ENCODE measurements around the gene PARP9. TPM values are rescaled to one million over a fixed set of nuclear protein-coding genes. Genes with fewer than 3 reads are reported as not detected.
A peak's percentile ranks its signal among the peaks of the same experiment; 100 is the strongest.
"Not testable (repeated sequence)": the region's sequence is repeated elsewhere in the genome, so short reads cannot be mapped to it uniquely, and the experiment has no call there.

PARP9 gene
- total and polyA plus RNA-seq, 7 donors: 6.5 to 18.9 (median 10.8) TPM

DNA sequence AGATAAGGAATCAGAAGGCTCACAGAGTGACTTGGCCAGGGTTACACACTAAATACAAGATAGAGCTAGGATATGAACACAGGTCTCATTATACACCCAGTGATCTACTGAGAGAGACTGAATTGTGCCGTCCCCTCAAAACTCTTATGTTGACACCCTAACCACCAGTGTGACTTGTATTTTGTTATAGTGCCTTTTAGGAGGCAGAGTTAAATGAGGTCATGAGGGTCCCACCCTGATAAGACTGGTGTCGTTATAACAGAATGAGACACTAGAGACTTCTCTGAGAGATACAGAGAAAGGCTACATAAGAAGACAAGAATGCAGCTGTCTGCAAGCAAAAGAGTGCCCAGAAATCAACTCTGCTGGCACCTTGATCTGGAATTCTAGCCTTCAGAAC lies 62.0 kb downstream of the PARP9 start:
- Histone ChIP-seq H3K4me1 (peaks cover 87% of the 10 kb centered on the region), H3K27me3 (ENCODE audit: insufficient read depth in 3 of 3, low read length in 2 of 3) (no peaks in the 10 kb centered on the region), H3K36me3 (ENCODE audit: insufficient read depth in 1 of 2, low read depth in 1 of 2) (no peaks in the 10 kb centered on the region), H3K27ac (peak overlapping the region; percentile 18), H3K9me3 (no peaks in the 10 kb centered on the region), H3K4me3 (no peak overlapping the region)
- TF ChIP-seq, protein P1, sequence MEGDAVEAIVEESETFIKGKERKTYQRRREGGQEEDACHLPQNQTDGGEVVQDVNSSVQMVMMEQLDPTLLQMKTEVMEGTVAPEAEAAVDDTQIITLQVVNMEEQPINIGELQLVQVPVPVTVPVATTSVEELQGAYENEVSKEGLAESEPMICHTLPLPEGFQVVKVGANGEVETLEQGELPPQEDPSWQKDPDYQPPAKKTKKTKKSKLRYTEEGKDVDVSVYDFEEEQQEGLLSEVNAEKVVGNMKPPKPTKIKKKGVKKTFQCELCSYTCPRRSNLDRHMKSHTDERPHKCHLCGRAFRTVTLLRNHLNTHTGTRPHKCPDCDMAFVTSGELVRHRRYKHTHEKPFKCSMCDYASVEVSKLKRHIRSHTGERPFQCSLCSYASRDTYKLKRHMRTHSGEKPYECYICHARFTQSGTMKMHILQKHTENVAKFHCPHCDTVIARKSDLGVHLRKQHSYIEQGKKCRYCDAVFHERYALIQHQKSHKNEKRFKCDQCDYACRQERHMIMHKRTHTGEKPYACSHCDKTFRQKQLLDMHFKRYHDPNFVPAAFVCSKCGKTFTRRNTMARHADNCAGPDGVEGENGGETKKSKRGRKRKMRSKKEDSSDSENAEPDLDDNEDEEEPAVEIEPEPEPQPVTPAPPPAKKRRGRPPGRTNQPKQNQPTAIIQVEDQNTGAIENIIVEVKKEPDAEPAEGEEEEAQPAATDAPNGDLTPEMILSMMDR (IDR thresholded peaks at IDR 0.05): no peak
- intact Hi-C loops (cut with DNase I): no loop called here
- 28 to 54% (median 30%) methylated on average over 2 of the region's 2 CpGs for WGBS, 3 donors
- DNase-seq (no peak), ATAC-seq (no peak)

DNA sequence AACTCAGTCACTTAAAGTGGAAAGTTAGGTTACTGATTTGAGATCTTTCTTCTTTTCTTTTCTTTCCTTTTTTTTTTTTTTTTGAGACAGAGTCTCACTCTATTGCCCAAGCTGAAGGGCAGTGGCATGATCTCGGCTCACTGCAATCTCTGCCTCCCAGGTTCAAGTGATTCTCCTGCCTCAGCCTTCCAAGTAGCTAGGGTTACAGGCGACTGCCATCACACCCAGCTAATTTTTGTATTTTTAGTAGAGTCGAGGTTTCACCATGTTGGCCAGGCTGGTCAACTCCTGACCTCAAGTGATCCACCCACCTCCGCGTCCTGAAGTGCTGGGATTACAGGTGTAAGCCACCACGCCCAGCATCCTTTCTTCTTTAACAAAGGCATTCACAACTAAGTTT lies 63.1 kb downstream of the PARP9 start:
- DNase-seq: peak in 1 of 2 donors; percentile 53
- H3K36me3 ChIP-seq (ENCODE audit: insufficient read depth in 1 of 2, low read depth in 1 of 2); H3K4me3 ChIP-seq; H3K27me3 ChIP-seq (ENCODE audit: insufficient read depth in 3 of 3, low read length in 2 of 3); intact Hi-C loops (cut with DNase I); H3K9me3 ChIP-seq: not testable (repeated sequence)
- peaks cover 83% of the 10 kb centered on the region for H3K4me1 ChIP-seq
- ATAC-seq: peak; percentile 58 to 75 (median 62)
- H3K27ac ChIP-seq: peak overlapping the region; percentile 18
- 33 to 75% (median 38%) methylated on average over 6 of the region's 6 CpGs for WGBS, 3 donors

DNA sequence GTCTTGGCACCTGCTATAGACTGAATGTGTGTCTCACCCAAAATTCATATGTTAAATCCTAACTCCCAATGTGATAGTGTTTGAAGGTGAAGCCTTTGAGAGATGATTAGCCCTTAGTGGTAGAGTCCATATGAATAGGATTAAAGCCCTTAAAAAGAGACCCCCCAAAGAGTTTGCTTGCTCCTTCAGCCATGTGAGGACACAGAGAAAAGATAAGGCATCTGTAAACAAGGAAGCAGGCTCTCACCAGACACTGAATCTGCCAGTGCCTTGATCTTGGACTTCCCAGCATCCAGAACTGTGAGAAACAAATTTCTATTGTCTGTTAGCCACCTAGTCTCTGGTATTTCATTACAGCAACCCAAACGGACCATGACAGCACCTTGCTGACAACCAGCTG lies 65.9 kb downstream of the PARP9 start:
- peaks cover 66% of the 10 kb centered on the region for H3K4me1 ChIP-seq

DNA sequence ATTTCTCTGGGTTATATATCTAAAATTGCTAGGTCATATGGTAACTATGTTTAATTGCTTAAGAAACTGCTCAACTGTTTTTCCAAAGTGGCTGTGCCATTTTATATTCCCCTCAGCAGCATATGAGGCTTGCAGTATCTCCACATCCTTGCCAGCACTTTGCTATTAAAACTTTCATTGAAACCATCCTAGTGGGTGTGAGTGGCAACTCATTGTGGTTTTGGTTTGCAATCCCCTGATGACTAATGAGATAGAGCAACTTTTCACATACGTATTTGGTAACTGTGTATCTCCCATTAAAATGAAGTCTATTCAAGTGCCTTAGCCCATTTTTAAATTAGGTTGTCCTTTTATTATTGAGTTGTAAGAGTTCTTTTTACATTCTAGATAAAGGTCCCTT lies 66.7 kb downstream of the PARP9 start:
- Histone ChIP-seq H3K4me3 (no peak overlapping the region), H3K27me3 (ENCODE audit: insufficient read depth in 3 of 3, low read length in 2 of 3) (no peaks in the 10 kb centered on the region), H3K4me1 (peaks cover 59% of the 10 kb centered on the region), H3K27ac (peak overlapping the region; percentile 71), H3K36me3 (ENCODE audit: insufficient read depth in 1 of 2, low read depth in 1 of 2) (peaks cover 0 to 42% of the 10 kb centered on the region in 2 donors), H3K9me3 (no peaks in the 10 kb centered on the region)
- ATAC-seq (peak; percentile 88 to 92 (median 90)), DNase-seq (no peak)
- TF ChIP-seq, protein P1 (IDR thresholded peaks at IDR 0.05): no peak
- 41 to 53% (median 46%) methylated on average over 1 of the region's 1 CpG for WGBS, 3 donors
- intact Hi-C loops (cut with DNase I): loop anchor here in 1 of 2 donors (5.0 kb wide), 1 partner anchor 40 kb away; no protein-coding TSS in a partner anchor

More for the DNA sequence above, 65.9 kb downstream of the PARP9 start:
- Histone ChIP-seq H3K27ac (peak overlapping the region; percentile 71), H3K27me3 (ENCODE audit: insufficient read depth in 3 of 3, low read length in 2 of 3) (no peaks in the 10 kb centered on the region), H3K36me3 (ENCODE audit: insufficient read depth in 1 of 2, low read depth in 1 of 2) (peaks cover 0 to 34% of the 10 kb centered on the region in 2 donors), H3K4me3 (no peak overlapping the region), H3K9me3 (no peaks in the 10 kb centered on the region)
- ATAC-seq (no peak), DNase-seq (no peak)
- TF ChIP-seq, protein P1 (IDR thresholded peaks at IDR 0.05): no peak
- 43 to 73% (median 44%) methylated on average over 1 of the region's 1 CpG for WGBS, 3 donors
- intact Hi-C loops (cut with DNase I): loop anchor here in 1 of 2 donors (5.0 kb wide), 1 partner anchor 41 kb away; no protein-coding TSS in a partner anchor

DNA sequence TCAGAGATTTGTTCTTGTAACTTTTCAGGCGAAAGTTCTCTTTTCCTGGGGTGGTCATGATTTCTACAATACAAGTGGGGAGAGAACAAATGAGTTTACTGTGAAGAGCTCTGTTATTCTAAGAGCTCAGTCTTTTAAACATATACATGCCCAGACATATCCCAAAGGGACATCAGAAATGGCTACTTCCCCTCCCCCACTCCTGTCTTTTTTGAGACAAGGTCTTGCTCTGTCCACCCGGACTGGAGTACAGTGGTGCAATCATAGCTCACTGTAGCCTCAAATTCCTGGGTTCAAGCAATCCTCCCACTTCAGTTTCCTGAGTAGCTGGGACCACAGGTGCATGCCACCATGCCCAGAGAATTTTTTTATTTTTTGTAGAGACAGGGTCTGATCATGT lies 67.6 kb downstream of the PARP9 start:
- WGBS, 3 donors: 78 to 93% (median 83%) methylated on average over 2 of the region's 2 CpGs
- TF ChIP-seq, protein P1 (IDR thresholded peaks at IDR 0.05): no peak
- no peak for ATAC-seq
- Histone ChIP-seq H3K4me1 (peaks cover 50% of the 10 kb centered on the region), H3K27ac (peak overlapping the region; percentile 71), H3K36me3 (ENCODE audit: insufficient read depth in 1 of 2, low read depth in 1 of 2) (peaks cover 2 to 48% of the 10 kb centered on the region in 2 donors), H3K27me3 (ENCODE audit: insufficient read depth in 3 of 3, low read length in 2 of 3) (no peaks in the 10 kb centered on the region), H3K9me3 (no peaks in the 10 kb centered on the region), H3K4me3 (no peak overlapping the region)
- no peak for DNase-seq
- intact Hi-C loops (cut with DNase I): loop anchor here in 1 of 2 donors (5.0 kb wide), 1 partner anchor 39 kb away; no protein-coding TSS in a partner anchor
